ENCODE data around the gene FGF22. TPM values are rescaled to one million over a fixed set of nuclear protein-coding genes. Genes with fewer than 3 reads are reported as not detected.
"Not testable (repeated sequence)": the region's sequence is repeated elsewhere in the genome, so short reads cannot be mapped to it uniquely, and the experiment has no call there.

Gene FGF22
- total RNA-seq, 2 experiments from 2014 or later, result not detected

- peaks cover 2% of the 10 kb centered on the region for H3K4me1 Mint-ChIP-seq
- no peaks in the 10 kb centered on the region for H3K36me3 Mint-ChIP-seq
- H3K4me3 Mint-ChIP-seq, result no peak overlapping the region
- peaks cover 3% of the 10 kb centered on the region for H3K9me3 Mint-ChIP-seq
- H3K27ac Mint-ChIP-seq, result no peak overlapping the region
- DNase-seq, result no peak
- no peaks in the 10 kb centered on the region for H3K27me3 Mint-ChIP-seq
These were observed 37.0 kb upstream of the FGF22 start for GRCh38 chr19:602391-603301.

- H3K27ac Mint-ChIP-seq, H3K4me3 Mint-ChIP-seq, H3K36me3 Mint-ChIP-seq, H3K9me3 Mint-ChIP-seq, H3K27me3 Mint-ChIP-seq, DNase-seq, H3K4me1 Mint-ChIP-seq: not testable (repeated sequence)
These were observed 36.4 kb upstream of the FGF22 start for GRCh38 chr19:603302-603639.

GRCh38 chr19:603779-604178 lies 35.9 kb upstream of the FGF22 start:
- H3K36me3 Mint-ChIP-seq, DNase-seq, H3K27me3 Mint-ChIP-seq, H3K27ac Mint-ChIP-seq, H3K9me3 Mint-ChIP-seq, H3K4me1 Mint-ChIP-seq, H3K4me3 Mint-ChIP-seq: not testable (repeated sequence)

- peaks cover 2% of the 10 kb centered on the region for H3K4me1 Mint-ChIP-seq
- H3K4me3 Mint-ChIP-seq, result no peak overlapping the region
- no peaks in the 10 kb centered on the region for H3K36me3 Mint-ChIP-seq
- DNase-seq, result peak; percentile 67
- H3K27ac Mint-ChIP-seq, result no peak overlapping the region
- H3K9me3 Mint-ChIP-seq, result peaks cover 3% of the 10 kb centered on the region
- no peaks in the 10 kb centered on the region for H3K27me3 Mint-ChIP-seq
These were observed 35.3 kb upstream of the FGF22 start for GRCh38 chr19:604355-604754.

- Mint-ChIP-seq H3K27ac (peak overlapping the region; percentile 75), H3K4me3 (peak overlapping the region; percentile 73)
- peak; percentile 57 for DNase-seq
- H3K27me3 Mint-ChIP-seq, H3K4me1 Mint-ChIP-seq, H3K36me3 Mint-ChIP-seq, H3K9me3 Mint-ChIP-seq: not testable (repeated sequence)
These were observed 34.4 kb upstream of the FGF22 start for GRCh38 chr19:605061-605971.

GRCh38 chr19:607301-608154 lies 32.2 kb upstream of the FGF22 start:
- H3K27me3 Mint-ChIP-seq, result no peaks in the 10 kb centered on the region
- DNase-seq, result no peak
- no peak overlapping the region for H3K27ac Mint-ChIP-seq
- peaks cover 2% of the 10 kb centered on the region for H3K36me3 Mint-ChIP-seq
- H3K9me3 Mint-ChIP-seq, result peaks cover 3% of the 10 kb centered on the region
- peaks cover 12% of the 10 kb centered on the region for H3K4me1 Mint-ChIP-seq
- H3K4me3 Mint-ChIP-seq, result no peak overlapping the region

- peaks cover 14% of the 10 kb centered on the region for H3K4me1 Mint-ChIP-seq
- no peak for DNase-seq
- H3K27me3 Mint-ChIP-seq, result no peaks in the 10 kb centered on the region
- peaks cover 2% of the 10 kb centered on the region for H3K36me3 Mint-ChIP-seq
- H3K27ac Mint-ChIP-seq, result no peak overlapping the region
- peak overlapping the region; percentile 60 for H3K4me3 Mint-ChIP-seq
- peaks cover 3% of the 10 kb centered on the region for H3K9me3 Mint-ChIP-seq
These were observed 31.3 kb upstream of the FGF22 start for GRCh38 chr19:608155-609003.

GRCh38 chr19:609004-609346 lies 30.7 kb upstream of the FGF22 start:
- H3K4me3 Mint-ChIP-seq, result no peak overlapping the region
- H3K9me3 Mint-ChIP-seq, result peaks cover 3% of the 10 kb centered on the region
- DNase-seq, result no peak
- peaks cover 2% of the 10 kb centered on the region for H3K36me3 Mint-ChIP-seq
- no peaks in the 10 kb centered on the region for H3K27me3 Mint-ChIP-seq
- H3K27ac Mint-ChIP-seq, result no peak overlapping the region
- H3K4me1 Mint-ChIP-seq, result peaks cover 14% of the 10 kb centered on the region

GRCh38 chr19:610071-610800 lies 29.4 kb upstream of the FGF22 start:
- H3K9me3 Mint-ChIP-seq, result no peaks in the 10 kb centered on the region
- peaks cover 2% of the 10 kb centered on the region for H3K36me3 Mint-ChIP-seq
- H3K4me1 Mint-ChIP-seq, result peaks cover 12% of the 10 kb centered on the region
- H3K27ac Mint-ChIP-seq, result peak overlapping the region; percentile 96
- DNase-seq, result peak; percentile 50
- peak overlapping the region; percentile 82 for H3K4me3 Mint-ChIP-seq
- H3K27me3 Mint-ChIP-seq, result no peaks in the 10 kb centered on the region

- H3K9me3 Mint-ChIP-seq, result no peaks in the 10 kb centered on the region
- peak; percentile 75 for DNase-seq
- peak overlapping the region; percentile 96 for H3K27ac Mint-ChIP-seq
- peak overlapping the region; percentile 82 for H3K4me3 Mint-ChIP-seq
- peaks cover 4% of the 10 kb centered on the region for H3K27me3 Mint-ChIP-seq
- H3K4me1 Mint-ChIP-seq, result peaks cover 14% of the 10 kb centered on the region
- peaks cover 6% of the 10 kb centered on the region for H3K36me3 Mint-ChIP-seq
These were observed 28.7 kb upstream of the FGF22 start for GRCh38 chr19:610801-611480.

- DNase-seq, result peak; percentile 71
- peak overlapping the region; percentile 96 for H3K27ac Mint-ChIP-seq
- peaks cover 6% of the 10 kb centered on the region for H3K36me3 Mint-ChIP-seq
- peaks cover 14% of the 10 kb centered on the region for H3K4me1 Mint-ChIP-seq
- no peaks in the 10 kb centered on the region for H3K9me3 Mint-ChIP-seq
- peak overlapping the region; percentile 37 for H3K4me3 Mint-ChIP-seq
- peaks cover 4% of the 10 kb centered on the region for H3K27me3 Mint-ChIP-seq
These were observed 28.2 kb upstream of the FGF22 start for GRCh38 chr19:611481-611868.

- no peaks in the 10 kb centered on the region for H3K9me3 Mint-ChIP-seq
- no peak overlapping the region for H3K27ac Mint-ChIP-seq
- no peak for DNase-seq
- no peak overlapping the region for H3K4me3 Mint-ChIP-seq
- peaks cover 14% of the 10 kb centered on the region for H3K4me1 Mint-ChIP-seq
- H3K27me3 Mint-ChIP-seq, result peaks cover 4% of the 10 kb centered on the region
- H3K36me3 Mint-ChIP-seq, result peaks cover 10% of the 10 kb centered on the region
These were observed 26.7 kb upstream of the FGF22 start for GRCh38 chr19:612941-613340.

Data from activated naive CD8-positive, alpha-beta T cell treated with anti-CD3 and anti-CD28 coated beads for 36 hours (primary cell).